GM21447 (cell line): ENCODE measurements around the gene ACTR1A.
"Not testable (repeated sequence)": the region's sequence is repeated elsewhere in the genome, so short reads cannot be mapped to it uniquely, and the experiment has no call there.

ENCODE experiments used
- ATAC-seq: cut with Tn5 transposase; IDR thresholded peaks from one replicate; pipeline ENCODE4 v1.9.1; 2021; ENCODE audit not compliant: unreplicated experiment

The ACTR1A gene

DNA sequence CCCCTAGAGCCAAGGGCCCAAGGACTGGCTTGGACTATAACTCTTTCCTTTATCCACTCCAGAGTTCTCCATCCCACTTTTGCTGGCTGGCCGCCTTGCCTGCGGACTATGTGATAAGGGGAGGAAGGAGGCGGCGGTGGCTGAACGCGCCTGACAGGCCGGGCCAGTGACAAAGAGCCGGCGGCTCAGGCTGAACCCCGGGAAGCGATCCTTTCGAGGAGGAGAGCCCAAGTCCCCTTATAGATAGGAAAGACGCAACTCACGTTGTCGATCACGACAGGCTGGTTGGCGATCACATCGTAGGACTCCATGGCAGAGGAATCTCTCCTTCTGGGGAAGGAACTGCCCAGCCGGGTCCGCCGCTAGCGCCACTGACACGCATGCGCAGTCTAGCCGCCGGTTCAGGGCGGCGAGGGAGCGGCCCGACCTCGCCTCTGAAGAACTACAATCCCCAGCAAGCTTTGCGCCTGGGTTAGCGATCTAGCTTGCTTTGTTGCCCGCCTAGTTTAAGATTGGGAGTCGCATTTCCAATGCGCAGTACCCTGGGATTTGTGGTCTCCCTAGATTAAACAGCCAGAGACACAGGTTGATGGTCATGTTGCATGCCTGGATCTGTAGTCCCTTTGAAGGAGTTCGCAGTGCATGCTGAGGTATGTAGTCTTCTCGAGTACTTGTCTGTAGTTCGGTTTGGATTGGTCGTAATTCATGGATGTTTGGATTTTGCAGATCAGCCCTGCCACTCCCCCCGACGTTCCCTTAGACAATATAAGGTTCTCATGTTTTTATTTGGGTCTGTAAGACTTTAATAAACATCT lies at the start of gene ACTR1A:
Gene ACTR1A, minus strand, starts transcription at position 376 of the 815 bp plus-strand sequence. Its CDS starts 65 bp downstream, at position 311.
- peak; percentile 54 for ATAC-seq

DNA sequence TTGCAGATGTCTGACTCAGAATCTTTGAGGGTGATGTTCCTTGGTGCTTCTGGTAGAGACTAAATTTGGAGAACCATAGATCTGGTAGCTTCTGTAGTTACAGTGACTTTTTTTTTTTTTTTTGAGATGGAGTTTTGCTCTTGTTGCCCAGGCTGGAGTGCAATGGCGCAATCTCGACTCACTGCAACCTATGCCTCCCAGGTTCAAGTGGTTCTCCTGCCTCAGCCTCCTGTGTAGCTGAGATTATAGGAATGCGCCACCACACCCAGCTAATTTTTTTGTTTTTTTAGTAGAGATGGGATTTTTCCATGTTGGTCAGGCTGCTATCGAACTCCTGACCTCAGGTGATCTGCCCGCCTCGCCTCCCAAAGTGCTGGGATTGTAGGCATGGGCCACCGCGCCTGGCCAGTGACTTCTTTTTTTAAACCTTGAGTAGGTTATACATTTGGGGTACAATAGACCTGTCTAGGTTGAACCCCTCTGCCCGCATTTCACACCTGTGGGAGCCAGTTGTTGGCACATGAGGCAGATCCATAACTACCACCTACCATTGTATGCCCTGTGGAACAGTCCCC lies 48.2 kb upstream of the ACTR1A start:
- ATAC-seq, result no peak

DNA sequence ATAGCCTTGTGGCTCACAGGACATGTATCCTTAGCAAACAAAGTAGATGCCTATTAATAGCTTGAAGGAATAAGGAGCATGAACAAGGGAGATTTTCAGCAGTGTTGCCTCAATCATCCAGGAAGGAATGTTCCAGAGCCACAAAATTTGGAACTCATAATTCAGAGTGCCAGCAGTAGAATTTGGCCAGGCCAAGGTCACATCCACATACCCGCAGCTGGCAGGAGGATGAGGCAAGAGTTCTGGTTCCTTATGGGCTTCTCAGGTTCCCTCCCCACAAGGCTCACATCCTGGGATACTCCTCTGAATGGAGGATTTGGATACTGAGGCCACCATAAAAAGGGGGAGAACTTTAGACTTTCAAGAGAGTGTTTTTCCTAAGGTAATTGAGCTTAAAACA lies 47.0 kb upstream of the ACTR1A start:
- no peak for ATAC-seq

DNA sequence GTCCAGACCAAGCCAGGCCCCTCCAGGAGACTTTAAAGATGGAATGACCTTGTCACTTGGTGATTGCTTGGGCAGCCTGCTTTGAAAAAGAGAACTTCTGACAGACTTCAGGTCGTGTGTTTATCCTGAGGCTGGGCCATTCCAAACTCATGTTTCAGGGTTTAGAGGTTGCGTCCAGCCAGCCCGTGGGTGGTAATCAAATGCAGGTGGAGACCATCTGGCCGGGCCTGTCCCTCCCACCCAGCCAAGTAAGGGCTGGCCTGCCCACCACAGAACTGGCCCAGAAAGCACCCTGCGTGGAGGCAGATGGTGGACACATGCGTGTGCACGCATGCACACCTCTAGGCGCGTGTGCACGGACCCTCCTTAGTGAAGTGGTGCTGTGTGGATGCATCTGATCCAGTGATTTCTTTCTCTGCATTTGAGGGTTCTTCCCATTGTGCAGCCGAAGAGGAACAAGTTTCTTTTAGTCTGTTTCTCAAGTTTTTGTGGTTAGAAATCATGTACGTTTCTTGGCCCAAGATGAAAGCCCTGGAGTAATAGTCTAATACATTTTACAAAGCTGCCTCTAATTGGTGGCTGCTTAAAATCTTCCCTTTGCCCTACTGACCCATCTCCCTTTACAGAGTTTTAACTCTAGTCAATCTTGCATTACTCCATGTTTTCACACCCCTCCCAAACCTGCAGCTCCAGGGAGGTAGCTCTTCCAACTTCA lies 44.3 kb upstream of the ACTR1A start:
- no peak for ATAC-seq

DNA sequence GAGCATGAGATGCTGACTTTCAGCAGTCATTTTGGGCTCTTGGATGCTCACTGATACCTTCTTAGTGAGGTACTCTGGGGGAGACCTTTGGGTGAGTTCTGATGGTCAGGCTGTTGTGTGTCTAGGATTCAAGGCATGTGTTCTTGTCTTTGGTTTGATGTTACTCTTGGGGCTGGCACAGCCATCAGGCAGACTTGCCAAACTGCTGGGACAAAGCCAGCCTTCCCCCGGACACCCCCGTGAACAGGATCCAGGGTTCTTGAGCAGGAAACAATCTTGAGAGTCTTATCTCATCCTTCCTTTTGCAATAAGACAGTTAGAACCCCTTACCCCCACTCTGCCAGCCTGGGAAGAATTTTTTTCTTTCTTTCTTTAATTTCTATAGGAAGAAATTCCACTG lies 43.5 kb upstream of the ACTR1A start:
- no peak for ATAC-seq

DNA sequence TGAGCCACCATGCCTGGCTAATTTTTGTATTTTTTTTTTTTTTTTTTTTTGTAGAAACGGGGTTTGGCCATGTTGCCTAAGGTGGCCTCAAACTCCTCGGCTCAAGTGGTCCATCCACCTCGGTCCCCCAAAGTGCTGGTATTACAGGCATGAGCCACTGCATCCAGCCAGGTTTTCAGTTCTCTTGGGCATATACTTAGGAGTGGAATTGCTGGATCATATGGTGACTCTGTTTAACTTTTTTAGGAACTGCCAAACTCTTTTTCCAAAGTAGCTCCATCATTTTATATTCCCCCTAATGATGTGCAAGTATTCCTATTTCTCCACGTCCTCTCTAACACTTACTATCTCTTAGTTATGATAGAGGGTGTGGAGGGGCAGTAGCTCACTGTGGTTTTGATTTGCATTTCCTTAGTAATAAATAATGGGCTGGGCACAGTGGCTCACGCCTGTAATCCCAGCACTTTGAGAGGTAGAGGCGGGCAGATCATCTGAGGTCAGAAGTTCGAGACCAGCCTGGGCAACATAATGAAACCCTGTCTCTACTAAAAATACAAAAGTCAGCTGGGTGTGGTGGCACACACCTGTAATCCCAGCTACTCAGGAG lies 42.9 kb upstream of the ACTR1A start:
- ATAC-seq, result no peak

DNA sequence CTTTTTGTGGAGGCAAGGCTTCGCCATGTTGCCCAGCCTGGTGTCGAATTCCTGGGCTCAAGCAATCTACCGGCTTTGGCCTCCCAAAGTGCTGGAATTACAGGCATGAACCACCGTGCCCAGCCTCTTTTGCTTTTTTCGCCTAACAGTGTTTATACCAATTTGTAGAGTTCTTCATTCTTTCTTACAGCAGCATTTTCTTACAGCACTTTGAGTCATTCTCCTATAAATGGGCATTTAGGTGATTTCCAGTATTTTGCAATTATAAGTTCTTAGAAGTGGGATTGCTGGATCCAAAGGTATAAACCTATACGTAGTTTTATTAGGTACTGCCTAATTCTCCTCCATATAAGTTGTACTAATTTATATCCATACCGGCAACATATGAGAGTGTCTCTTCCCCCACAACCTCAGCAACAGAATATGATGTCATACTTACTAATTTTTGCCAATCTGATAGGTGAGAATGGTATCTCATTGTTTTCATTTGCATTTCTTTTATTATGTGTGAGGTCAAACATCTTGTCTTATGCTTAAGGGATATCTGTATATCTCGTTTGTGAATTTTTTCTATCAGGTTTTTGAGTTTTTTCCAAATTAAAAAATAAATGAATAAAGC lies 40.4 kb upstream of the ACTR1A start:
- no peak for ATAC-seq

DNA sequence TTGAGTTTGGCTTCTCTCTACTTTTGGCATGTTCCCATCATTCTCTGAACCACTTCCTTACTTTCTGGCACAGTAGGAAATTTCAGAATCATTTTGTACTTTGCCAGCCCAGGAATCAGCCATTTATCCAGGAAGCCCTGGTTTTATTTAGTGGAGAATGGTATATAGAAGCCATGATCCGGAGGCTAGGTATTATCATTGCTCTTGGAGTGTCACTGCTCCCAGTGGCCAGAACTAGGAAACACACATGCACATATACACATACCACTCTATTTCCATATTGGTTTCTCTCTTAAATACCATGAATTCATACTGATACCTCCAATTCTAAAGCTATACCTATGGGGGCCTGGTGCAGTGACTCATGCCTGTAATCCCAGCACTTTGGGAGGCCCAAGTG lies 37.5 kb upstream of the ACTR1A start:
- no peak for ATAC-seq

DNA sequence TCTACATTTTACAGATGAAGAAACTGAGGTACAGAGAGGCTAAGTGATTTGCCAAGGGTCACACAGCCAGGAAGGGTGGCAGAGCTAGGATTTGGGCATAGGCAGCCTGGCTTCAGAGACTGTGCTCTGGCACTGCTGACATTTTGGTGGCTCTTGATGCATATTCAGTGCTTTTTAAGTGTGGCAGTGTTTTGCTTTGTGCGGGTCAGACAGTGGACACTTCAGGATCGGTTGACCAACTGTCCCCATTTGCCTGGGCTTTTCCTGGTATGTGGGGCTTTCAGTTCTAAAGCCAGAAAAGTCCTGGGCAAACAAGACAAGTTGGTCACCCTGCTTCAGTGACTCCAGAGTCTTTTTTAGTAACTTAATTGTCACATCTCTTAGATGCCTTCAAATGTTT lies 36.3 kb upstream of the ACTR1A start:
- no peak for ATAC-seq

DNA sequence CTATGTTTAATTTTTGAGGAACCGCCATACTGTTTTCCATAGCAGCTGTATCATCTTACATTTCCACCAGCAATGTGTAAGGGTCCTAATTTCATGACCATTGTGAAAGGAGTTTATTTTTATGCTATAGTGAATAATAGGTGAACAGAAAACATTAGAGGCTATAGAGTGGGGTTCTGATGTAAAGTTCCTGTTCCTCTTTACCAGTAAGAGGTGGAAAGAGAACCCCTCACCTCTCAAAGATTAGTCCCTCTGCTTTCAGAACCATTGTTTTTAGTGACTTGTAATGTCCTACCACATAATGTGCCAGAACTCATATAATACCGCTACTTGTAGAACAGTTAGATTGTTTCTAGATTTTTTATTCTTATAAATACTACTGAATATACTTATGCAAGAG lies 35.4 kb upstream of the ACTR1A start:
- no peak for ATAC-seq

DNA sequence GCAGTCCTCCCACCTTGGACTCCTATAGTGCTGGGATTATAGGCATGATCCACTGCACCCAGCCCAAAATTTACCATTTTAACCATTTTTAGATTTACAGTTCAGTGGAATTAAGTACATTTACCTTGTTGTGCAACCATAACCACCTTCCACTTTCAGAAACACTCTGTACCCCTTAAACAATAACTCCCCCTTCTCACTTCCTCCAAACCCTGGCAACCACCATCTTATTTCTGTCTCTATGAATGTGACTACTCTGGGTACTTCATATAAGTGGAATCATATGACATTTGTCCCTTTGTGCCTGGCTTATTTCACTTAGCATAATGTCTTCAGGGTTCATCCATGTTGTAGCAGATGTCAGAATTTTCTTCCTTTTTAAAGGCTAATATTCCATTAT lies 34.9 kb upstream of the ACTR1A start:
- ATAC-seq, result no peak

DNA sequence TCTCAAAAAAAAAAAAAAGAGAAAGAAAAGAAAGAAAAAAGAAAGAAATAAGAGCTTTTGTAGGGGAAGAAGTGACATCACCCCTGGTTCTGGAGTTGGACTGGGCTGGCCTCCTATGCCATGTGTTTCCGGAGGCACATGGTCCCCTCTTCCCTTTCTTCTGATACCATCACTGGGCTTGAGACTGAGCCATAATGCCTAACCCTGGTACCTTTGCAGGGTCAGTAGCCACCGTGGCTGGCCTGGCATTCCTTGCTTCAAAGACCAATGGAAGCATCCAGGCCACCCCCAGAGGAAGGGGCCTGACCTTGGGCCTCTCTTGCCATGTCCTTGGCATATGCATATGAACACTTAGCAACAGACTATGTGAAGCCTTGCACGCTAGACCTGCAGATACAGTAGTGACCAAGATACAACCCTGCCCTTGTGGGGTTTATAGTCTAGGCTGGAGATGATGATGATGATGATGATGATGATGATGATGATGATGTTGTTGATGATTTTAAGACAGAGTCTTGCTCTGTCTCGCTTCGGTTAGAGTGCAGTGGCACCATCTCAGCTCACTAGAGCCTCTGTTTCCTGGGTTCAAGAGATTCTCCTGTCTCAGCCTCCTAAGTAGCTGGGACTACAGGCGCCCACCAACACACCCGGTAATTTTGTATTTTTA lies 33.1 kb upstream of the ACTR1A start:
- no peak for ATAC-seq

DNA sequence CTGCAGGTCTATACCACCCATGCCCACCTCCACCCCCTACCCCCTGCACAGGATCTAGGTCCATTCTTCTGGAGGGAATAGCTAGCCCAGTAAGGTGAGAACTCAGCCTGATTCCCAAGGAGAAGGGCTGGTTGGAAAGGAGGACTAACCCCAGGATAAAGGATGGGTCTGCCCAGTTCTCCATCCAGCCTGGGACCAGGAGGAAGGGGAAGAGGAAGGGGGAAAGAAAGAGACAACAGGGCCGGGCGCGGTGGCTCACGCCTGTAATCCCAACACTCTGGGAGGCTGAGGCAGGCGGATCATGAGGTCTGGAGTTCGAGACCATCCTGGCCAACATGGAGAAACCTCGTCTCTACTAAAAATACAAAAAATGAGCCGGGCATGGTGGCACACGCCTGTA lies 32.5 kb upstream of the ACTR1A start:
- not testable (repeated sequence) for ATAC-seq

DNA sequence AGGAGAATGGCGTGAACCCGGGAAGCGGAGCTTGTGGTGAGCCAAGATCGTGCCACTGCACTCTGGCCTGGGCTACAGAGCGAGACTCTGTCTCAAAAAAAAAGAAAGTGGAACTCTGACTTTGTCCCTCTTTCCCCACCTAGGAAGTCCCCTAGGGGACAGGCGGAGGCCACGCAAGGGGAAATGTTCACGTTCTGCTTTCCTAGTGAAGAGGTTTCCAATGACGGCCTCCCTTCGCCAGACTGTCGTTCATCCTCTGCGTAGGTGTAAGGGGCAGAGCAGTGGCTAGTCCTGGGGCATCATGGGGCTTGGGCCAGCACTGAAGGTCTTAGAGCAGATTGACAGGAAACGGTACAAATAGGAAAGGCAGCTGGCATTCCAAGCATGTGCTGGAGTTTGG lies 31.8 kb upstream of the ACTR1A start:
- no peak for ATAC-seq

DNA sequence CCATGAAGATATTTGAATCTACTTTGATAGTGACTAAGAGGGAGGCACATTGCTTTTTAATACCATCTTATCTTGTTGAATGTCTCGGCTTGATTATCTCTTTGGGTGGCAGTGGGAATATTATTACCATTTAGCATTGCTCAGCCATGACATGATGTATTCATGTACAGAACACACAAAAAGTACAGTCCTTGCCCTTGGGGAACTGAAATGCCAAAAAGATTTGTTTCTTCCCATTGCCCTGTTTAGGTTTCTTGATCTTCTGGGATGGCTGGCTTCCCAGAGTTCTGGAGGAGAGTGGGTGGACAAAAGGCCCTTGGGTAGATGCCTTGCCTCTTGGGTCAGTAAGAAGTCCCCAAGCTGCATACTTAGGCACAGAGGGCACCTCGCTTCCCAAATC lies 25.0 kb upstream of the ACTR1A start:
- no peak for ATAC-seq

DNA sequence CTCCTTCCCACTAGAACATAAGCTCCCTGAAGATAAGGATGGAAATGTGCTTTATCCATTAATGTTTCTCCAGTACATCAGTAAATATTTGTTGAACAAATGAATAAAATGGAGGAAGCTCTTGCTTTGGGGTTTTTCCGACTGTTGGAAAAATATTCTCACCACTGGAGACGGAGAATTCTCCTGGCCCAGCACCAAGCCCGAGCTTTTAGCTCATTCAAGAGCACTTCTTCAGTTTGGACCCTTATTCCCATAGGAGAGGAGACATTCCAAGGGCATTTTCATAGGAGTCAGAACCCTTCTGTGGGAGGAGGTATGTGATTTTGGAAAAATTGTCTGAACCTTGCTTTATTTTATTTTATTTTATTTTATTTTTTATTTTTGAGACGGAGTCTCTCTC lies 22.2 kb upstream of the ACTR1A start:
- no peak for ATAC-seq

DNA sequence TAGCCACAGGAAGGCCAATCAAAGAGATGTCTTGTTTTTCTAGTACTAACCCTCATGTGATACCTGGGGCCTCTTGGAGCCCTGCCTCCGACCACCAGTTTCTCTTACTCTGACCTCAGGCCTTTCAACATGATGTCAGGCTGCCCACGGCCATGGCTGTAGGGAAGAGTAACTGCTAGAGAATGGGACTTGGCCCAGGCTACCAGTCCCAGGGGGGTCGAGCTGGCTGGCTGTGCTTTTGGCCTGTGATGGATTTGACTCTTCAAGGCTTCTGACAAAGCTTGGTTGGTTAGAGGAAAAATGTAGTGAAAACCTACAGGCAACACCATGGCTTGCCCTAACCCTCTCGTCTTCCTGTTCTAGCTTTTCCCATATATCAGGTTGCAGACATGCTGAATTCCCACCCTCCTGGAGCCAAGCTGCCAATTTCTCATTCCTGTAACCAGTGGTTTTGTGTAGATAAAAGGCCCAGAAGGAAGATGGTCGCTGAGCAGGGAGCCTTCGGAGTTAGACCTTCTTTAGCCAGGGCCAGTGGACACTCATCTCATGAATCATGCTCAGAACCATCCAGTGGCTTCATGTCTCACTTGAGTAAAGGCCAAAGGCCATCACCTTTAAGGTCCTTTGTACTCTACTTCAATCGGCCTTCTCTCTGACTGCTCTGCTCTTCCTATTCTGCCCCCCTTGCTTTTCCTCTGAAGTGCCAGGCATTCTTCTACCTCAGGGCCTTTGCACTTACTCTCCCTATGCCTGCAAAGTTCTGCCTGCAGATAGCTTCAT lies 20.9 kb upstream of the ACTR1A start:
- ATAC-seq, result no peak

DNA sequence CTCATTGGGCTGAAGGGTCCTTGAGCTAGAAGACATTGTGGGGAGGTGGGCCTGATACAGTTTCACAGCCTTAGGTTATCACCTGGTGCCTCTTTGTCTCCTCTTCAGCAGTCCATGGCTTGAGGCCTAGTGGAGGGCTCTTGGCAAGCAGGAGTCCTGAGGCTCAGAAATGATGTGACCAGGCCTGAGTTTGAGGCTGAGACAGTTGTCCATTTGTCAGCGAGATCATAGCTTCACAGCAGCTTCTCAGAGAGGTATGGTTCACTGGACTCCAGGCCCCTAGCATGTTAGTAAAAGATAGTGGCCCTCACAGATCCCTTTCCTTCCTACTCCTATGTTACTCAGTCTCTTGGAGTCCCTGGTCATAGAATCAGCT lies 20.4 kb upstream of the ACTR1A start:
- ATAC-seq, result no peak

DNA sequence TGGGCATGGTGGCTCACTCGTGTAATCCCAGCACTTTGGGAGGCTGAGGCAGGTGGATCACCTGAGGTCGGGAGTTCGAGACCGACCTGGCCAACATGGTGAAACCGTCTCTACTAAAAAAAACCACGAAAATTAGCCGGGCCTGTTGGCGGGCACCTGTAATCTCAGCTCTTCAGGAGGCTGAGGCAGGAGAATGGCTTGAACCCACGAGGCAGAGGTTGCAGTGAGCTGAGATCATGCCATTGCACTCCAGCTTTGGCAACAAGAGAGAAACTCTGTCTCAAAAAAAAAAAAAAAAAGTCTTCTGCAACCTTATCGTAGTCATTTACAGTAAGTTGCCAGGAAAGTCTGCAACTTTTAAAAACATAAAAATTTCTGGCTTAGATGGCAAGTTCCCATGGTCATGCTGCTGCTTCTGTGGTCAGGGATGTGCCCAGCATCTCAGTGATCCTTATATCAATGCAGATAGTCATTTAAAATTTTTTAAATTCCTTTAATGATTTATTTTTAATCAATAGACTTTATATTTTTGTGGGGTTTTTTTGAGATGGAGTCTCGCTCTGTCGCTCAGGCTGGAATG lies 16.8 kb upstream of the ACTR1A start:
- ATAC-seq, result no peak

DNA sequence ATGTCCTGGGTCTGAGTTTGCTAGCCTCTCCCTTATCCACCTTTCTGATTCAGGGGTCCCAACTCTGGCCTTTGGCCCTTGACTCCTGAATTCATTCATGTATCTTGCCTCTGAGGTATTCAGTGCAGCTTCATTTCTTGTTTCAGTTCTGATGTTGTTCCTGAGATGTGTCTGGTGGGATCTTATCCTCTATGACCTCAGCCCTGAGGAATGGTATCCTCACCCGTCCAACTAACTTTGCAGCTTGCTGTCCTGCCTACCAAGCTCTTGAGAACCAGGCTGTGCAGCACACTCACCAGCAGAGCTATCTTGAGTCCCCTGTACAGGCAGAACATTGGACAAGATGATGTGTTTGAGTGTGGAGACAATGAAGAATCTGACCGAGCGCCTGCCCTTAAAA lies 15.0 kb upstream of the ACTR1A start:
- ATAC-seq, result no peak
